Kidney tubule cell (primary cell): ENCODE data around the gene TMEM79.

ENCODE experiments used
- DNase-seq: peaks from one replicate; pipeline ENCODE4 v3.0.0-alpha.2; 2018; ENCODE audit warnings: low spot score

TMEM79 gene

DNA sequence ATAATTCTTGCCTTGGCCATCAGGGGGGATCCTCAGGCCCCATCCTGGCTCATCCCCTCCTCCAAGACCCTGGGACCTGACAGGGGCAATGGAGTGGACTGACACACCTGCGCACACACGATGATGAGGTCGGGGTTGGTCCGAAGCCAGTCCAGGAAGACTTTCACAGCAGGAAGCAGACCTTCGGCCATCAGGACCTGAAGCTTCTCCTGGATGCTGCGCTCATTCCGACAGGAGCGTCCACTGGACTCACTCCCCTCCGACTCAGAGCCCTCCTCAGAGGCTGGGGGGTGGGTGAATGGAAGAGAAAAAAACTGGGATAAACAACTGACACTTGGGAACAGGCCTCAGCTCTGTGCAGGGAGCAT, 20.9 kb upstream of the TMEM79 start:
- DNase-seq, result no peak

DNA sequence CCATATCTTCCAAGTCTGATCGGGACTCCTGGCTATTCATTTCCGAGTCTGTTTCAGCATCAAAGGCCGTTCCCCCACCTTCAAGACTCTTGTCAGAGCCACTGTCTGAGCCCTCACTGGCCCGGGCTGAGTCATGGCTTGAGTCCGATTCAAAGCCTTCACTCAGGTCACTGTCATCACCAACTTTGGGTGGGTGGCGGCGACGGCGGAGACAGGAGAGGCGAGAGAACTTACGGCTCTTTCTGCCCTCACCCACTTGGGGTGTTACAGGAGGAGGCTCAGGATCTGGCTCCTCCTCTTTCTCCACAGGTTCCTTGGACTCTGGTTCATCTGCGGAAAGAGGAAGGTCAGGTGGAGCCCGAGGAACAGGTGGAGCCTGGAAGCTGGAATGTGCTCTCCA, 18.1 kb upstream of the TMEM79 start:
- no peak for DNase-seq

DNA sequence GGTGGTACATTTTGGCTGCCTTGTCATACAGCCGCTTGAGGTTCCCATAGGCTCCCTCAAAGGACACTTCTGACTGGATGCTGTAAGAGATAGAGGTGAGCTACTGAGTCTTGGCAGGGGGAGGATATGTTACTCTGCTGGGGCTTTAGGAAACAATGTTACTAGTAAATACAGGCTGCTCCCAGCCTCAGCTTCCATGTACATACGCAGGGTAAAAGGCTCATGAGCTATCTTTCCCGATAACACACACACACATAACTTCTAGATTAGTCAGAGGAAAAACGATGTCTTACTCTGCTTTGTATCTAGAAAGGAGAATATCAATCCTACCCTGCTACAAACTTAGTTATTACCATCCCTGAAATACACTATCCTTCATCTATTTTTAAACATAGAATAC, 15.8 kb upstream of the TMEM79 start:
- DNase-seq, result no peak

DNA sequence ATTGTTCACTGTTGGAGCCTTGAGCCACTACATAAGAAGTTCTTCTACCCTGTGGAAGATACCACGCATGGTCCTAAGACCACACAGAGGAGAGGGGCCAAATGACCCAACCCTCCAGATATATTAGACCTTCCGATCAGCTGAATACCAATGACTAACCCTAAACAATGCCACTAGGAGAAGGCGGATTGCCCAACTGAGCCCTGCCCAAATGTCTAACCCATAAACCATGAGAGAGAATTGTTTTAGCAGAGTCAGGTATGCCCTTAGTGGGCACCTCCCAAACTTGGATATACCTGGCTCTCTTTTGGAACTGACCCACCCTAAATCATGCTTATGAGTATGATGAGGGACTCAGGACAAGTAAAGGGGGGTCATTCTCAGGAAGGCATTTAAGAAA, 13.8 kb upstream of the TMEM79 start:
- DNase-seq, result no peak

DNA sequence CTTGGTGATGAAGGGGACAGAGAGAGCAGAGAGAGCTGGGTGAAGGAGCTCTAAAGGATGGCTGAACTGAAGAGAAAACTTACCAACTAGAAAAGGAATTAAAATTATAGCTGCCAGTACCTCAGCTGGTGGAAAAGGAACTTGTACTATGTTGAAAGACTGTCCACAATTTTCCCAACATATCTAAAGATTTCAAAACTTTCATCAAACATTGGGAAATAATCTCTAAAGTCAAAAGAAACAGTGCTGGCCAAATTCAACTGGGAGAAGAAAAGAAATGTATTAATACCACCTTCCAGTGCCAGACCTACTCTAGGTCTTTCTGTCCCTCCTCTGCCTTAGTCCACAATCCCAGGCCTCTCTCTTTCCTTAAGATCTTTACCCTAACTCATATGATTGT, 7.6 kb upstream of the TMEM79 start:
- no peak for DNase-seq

DNA sequence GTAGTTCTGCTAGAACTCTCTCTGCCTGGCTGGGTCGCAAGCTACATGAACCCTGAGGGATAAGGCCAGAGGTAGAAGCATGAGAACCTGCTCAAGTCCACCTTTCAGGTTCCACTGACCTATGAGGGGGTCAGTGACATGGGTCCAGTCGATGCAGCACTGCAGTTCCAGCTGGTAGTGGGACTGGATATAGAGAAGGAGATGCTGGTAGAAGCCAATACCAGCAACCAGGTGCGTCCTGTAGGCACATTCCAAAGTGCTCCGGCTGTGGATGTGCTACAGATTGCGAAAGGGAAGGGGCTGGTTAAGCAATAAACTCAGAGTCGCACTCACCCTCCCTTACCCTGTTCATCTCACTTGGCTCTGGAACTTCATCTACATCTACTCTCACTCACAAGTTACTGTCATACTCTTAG, 7.2 kb upstream of the TMEM79 start:
- no peak for DNase-seq

DNA sequence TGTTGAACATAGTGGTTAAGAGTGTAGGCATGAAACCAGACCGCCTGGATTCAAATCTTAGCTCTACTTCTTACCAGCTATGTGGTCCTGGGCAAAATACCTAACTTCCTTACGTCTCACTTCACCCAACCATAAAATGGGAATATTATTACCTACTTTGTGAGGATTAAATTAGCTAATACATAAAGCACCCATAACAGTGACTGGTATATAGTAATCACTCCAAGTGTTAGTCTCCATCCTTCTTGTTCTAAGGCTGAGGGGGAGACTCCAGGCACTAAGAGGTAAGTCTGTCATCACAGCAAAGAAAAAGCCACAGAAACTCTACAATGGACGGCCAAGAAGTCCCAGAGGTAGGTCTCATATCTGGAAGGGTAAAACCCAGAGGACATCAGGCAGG, 4.3 kb upstream of the TMEM79 start:
- no peak for DNase-seq

DNA sequence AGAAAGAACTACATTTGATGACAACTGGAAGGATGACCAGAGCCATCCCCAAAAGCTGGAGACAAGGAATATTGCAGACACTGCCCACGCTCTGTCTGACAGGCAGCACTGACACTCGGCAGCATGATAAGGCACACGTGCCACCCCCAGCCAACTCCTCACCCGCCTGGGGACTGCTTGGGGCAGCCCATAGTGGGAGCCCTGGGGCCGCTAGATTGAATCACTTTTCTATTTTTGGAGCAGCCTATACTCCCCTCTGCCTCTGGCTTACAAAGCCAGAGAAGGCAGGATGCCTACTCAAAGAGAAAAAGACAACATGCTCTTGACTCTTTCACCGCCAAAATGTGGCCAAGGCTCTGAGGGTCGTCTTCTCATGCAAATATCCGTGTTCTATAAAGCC, 2.8 kb upstream of the TMEM79 start:
- peak; percentile 41 for DNase-seq

DNA sequence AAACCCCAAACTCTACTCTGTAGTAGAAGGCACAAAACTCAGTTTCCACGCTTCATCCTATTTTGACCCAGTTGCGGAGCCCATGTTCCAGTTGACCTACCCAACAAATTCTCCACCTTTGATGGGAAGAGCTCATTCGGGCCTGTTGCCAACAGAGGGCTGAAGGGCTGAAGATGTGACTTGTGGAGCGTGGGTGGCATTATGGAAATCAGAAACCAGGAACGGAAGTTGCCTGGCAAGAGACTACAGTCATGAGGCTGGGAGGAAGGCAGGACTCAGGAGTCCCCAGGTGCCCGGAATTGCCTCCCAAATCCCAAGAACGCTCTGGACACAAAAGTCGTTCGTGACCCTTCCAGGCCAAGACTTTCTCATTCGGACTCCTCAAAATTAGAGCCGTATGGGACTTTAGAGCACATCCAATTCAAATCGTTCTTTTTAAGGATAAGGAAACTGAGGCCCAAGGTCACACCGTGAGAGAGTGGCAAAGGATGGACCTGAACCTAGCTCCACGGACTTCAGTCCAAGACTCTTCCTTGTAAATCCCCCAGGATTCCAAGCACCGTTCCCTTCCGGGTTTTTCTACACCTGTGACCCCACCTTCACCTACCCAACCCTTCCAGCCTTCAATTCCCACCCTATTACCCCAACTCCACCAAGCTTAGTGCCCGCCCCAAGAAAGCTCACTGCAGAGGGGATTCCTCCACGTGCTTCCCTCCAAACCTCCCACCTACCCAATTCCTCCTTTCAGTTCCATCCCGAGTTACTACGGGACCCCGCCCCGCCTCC, 2.2 kb upstream of the TMEM79 start:
- peak; percentile 75 for DNase-seq

DNA sequence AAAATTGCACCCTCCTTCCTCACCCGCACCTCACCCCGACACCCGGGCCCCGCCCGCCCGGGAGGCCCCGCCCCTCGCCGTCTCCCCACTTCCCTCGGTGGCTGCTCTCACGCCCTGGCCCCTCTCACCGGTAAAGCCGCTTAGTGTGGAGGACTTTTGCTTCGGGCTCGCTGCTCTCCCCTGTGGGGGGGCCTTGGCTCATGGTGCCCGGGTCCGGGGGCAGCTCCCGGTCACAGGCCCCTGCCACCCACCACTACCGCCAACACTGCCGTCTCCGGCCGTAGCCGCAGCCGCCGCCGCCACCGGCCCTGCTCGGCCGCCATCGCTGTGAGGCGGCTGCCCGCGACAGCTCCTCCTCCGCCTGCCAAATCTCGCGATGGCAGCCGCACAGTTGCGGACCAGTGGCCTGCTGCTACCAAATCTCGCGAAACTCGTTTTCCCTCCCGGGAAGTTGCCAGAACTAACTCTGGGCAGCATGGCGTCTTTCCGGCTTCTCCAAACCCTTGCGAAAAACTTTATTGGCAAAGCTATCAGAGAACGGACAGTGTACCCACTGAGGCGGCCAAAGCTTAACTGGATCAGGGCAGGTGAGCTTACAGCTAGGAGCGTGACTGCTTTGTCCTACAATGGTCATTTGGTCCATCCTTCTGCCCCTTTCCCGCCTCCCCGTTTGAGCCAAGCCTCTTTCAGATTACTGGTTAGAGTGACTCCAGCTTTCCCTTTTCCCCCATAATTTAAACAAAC, 1.5 kb upstream of the TMEM79 start, which contains the start of gene SMG5:
SMG5 (minus strand) TSS at position 347 of the 744 bp plus-strand sequence; CDS start at position 202, 145 bp downstream.
- DNase-seq, result peak; percentile 98

DNA sequence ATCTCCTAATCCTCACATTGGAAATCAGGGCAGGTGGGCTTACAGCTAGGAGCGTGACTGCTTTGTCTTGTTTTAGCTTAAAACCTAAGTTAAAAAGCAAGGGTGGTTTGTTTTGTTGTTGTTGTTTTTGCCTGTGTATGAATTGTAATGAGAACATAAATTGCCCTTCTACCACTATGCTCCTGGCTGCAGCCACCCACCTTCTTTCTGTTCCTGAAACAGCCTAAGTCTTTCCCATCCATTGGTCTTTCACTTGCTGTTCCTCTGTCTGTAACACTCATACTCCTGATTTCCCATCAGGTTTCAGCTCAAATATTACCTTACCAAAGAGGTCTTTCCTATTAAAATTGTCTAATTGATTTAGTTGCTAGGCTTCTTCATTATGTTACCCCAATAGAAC, 604 bp upstream of the TMEM79 start:
- DNase-seq, result no peak

DNA sequence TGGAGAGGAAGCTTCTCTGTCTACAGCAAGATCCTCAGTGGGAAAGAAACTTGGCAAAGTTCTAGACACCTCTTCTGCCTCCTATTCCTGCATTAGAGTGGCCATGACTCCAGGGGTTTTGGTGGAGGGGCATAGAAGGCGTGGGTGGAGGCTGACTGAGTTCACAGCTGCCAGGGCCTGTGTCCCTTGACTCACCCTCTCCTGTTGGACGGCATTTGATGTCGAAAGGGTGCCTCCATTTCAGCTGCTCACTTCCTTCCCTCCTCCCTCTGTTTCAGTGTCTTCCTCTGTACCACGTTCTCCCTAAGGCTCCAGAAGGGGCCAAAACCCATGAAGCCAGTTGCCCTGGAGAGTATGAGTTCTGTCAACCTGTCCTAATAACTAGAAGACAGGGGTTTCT, 632 bp downstream of the TMEM79 start:
- DNase-seq, result no peak

DNA sequence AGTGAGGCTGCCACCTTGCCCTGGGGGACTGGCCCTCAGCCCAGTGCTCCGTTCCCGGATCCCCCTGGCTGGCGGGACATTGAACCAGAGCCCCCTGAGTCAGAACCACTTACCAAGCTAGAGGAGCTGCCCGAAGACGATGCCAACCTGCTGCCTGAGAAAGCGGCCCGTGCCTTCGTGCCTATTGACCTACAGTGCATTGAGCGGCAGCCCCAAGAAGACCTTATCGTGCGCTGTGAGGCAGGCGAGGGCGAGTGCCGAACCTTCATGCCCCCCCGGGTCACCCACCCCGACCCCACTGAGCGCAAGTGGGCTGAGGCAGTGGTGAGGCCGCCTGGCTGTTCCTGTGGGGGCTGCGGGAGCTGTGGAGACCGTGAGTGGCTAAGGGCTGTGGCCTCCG, 1.3 kb downstream of the TMEM79 start:
- DNase-seq, result no peak

DNA sequence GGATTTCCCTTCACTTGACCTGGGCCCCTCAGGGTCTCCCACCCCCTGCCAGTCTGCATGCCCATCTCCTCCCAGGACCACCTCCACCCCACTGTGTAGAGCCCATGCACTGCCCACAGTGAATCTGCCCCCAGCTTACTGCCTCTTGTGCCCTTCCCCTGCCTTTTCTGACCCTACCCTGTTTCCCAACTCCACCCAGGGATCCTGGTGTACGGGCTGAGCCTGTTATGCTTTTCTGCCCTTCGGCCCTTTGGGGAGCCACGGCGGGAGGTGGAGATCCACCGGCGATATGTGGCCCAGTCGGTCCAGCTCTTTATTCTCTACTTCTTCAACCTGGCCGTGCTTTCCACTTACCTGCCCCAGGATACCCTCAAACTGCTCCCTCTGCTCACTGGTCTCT, 1.9 kb downstream of the TMEM79 start:
- DNase-seq, result no peak

DNA sequence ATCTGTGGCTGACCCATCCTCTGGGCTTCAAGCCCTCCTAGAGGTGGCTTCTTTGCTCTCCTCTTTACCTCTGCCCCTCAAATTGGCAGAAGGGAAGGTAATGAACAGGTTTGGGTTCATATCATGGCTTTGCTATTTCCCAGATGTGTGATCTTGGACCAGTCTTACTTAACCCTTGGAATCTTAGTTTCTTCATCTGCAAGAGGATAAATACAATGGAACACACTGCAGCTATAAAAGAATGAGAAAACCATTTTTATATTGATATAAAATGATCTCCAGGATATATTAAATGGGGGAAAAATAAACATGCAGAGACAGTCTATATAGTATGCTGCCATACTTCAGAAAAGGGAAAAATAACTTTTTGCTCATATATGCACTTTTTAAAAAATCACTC, 5.7 kb downstream of the TMEM79 start:
- no peak for DNase-seq

DNA sequence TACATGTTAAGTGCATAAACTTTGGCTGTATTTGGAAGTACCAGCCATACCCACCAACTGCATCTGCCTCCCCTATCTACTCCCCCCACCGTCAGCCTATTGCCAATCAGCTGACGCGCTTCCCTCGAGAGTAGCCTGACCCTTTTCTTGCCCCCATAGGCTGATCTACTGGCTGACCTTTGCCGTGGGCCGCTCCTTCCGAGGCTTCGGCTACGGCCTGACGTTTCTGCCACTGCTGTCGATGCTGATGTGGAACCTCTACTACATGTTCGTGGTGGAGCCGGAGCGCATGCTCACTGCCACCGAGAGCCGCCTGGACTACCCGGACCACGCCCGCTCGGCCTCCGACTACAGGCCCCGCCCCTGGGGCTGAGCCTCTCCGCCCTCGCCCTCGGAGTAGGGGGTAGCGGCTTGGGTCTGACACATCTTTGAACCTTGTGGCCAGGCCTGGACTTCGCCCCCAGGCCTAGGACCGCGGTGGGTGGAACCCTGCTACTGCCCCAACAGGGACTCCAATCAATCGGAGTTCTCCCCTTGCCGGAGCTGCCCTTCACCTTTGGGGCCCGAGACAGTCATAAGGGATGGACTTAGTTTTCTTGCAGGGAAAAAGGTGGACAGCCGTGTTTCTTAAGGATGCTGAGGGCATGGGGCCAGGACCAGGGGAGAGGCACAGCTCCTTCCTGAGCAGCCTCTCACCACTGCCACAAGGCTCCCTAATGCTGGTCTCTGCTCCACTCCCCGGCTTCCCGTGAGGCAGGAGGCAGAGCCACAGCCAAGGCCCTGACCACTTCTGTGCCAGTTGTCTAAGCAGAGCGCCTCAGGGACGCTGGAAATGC, 7.3 kb downstream of the TMEM79 start:
- peak; percentile 83 for DNase-seq

DNA sequence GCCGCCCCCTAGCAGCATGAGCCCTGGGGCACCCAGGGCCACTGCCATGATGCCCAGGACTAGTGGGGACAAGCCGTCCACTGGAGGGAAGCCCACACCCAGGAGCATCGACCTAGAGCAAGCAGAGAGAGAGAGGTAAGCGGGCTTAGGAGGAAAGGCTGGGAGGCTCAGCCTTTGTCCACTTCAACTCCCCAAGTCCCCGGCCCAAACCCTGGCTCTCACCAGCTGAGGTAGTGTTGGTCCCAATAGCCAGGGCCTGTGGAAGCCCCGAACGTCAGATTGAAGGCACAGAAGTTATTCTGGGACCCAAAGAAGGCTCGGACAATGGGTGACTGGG, 8.9 kb downstream of the TMEM79 start:
- DNase-seq, result no peak

DNA sequence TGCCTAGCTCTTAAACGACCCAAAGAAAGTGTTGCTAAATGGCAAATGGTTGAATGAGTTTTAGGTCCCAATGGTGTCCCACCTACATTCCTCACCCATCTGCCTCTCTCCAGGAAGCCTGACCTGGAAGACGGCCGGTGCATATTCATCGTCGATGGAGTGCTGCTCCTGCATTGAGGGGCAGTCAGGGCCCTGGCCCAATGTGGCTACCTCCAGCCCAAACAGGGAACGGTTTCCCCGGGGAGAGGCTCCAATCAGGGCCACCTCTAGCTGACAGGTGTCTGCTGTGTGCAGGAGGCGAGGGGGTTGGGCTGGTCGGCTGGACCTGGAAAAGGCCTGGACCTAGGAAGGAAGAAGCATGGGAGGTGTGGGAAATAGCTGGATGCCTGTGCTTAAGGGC, 9.8 kb downstream of the TMEM79 start:
- no peak for DNase-seq

DNA sequence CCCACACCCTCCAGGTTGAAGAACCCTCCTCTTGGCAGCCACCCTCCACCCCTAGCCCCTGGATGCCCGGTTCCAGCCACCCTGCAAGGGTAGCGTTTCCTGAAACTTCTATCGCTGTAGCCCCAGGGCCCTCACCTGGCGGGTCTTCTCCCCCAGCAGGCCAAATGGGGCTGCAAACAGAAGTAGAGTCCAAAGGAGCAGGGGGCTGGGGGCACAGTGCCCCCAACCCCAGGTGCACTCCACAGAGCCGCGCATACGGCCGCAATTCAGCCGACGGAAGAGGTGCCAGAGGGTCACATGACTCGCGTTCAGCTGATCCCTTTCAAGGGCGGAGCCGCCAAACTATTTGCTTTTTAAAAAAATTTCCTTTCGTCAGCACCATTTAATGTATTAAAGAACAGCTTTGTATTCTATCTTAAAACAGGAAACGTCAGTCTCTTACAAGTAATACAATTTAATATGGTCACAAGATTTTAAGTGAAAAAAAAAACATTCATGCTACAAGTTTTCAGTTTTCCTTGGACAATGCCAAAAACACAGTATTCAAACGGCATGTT, 11.3 kb downstream of the TMEM79 start, which contains the start of gene GLMP:
GLMP (minus strand) TSS at position 289 of the 557 bp plus-strand sequence; CDS start at position 255, 34 bp downstream.
- peak; percentile 57 for DNase-seq

DNA sequence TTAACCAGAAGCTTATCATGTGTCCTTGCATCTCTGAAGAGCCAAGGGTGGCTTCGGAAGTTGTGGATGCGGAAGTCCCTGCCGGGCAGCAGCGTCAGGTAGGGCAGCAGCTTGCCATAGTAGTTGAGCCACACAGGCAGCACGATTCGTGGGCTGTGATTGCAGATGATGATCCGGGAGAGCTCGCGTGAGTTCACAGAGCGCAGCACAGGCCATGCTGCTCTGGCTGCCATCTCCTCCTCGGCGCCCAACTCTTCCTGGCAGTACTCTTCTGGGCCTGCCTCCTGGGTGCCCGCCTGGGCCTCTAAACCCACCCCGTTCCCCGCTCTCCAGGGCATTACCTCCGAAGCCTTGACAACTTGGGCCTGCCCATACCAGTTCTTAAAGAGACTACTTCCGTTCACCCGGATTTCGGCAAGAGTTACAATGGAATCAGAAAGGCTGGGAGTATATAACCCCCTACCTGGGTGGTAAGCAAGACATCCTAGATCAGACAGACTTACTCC, 14.8 kb downstream of the TMEM79 start, which contains the start of gene VHLL:
VHLL (minus strand) TSS at position 456 of the 506 bp plus-strand sequence; CDS start at position 338, 118 bp downstream.
- no peak for DNase-seq

DNA sequence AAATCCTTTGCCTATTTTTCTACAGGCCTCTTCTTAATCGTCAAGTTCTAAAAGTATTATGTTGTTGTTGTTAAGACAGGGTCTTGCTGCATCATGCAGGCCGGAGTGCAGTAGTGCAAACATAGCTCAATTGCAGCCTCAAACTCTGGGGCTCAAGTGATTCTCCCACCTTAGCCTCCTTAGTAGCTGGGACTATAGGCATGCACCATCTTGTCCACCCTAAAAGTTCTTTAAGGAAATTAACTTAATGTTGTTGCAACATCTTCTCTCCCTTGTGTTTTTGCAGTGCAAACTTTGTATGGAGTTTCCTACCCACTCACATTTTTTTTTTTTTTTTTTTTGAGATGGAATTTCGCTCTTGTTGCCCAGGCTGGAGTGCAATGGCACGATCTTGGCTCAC, 19.1 kb downstream of the TMEM79 start:
- no peak for DNase-seq

DNA sequence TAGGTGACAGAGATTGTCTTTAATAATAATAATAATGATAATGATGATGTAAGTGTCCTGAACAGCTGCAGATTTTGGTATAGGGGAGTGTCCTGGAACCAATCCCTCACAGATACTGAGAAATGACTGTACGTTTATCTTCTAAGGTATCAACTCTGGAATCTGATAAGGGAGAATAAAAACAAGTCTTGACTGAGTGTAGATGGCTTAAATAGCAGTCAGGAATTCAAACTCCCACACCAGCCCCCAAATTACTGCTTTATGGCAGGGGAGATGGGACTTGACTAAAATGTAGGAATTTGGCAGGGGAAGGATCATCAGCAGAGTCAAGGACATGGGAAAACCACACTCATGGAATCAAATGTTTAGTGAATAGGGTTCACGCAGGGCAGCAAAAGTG, 21.1 kb downstream of the TMEM79 start:
- DNase-seq, result no peak
